GM12875 (cell line): ENCODE measurements around the gene IL12RB1.

ENCODE experiments used
- H3K4me3 ChIP-seq: one replicate; pipeline ENCODE4 v1.5.1; 2011; ENCODE audit warnings: low read depth, low read length, control low read depth
- TF ChIP-seq, protein P1 (sequence below): IDR thresholded peaks from 2 replicates; pipeline ENCODE4 v1.5.1; 2011; ENCODE audit warnings: low read depth, mild to moderate bottlenecking, control low read depth, inconsistent platforms, low read length, moderate library complexity, borderline replicate concordance; ENCODE audit not compliant: insufficient read depth

The IL12RB1 gene

DNA sequence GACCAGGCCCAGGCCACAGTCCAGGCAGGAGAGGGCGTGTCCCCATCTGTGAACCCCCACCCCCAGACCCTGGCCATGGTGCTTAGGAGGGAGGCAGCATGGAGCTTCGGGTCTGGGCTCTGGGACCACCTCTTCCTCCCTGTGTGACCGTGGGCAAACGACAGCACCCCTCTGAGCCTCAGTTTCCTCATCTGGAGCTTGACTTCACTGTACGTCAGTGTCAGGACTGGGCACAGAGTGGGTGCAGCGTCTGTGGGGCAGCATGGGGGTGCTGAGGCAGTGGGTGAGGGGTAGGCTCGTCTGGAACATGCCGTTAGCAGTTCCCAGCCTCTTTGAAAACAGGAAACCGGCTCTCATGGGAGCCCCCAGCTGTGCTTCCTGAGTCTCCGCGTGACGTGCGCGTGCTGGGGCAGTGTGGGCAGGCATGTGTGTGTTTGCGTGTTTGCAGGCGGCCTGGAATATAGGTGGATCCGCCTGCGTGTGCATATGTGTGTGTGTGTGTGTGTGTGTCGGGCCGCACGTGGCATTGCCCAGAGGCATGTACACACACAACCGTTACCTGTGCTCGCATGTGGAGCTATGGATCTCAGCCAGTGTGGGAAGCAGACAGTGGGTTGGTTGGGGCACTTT lies 63.0 kb downstream of the IL12RB1 start:
- H3K4me3 ChIP-seq, result peak overlapping the region; percentile 51
- TF ChIP-seq, protein P1, sequence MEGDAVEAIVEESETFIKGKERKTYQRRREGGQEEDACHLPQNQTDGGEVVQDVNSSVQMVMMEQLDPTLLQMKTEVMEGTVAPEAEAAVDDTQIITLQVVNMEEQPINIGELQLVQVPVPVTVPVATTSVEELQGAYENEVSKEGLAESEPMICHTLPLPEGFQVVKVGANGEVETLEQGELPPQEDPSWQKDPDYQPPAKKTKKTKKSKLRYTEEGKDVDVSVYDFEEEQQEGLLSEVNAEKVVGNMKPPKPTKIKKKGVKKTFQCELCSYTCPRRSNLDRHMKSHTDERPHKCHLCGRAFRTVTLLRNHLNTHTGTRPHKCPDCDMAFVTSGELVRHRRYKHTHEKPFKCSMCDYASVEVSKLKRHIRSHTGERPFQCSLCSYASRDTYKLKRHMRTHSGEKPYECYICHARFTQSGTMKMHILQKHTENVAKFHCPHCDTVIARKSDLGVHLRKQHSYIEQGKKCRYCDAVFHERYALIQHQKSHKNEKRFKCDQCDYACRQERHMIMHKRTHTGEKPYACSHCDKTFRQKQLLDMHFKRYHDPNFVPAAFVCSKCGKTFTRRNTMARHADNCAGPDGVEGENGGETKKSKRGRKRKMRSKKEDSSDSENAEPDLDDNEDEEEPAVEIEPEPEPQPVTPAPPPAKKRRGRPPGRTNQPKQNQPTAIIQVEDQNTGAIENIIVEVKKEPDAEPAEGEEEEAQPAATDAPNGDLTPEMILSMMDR, result 0 out of 2 replicates have a peak, but pooled peaks have one; percentile 0

DNA sequence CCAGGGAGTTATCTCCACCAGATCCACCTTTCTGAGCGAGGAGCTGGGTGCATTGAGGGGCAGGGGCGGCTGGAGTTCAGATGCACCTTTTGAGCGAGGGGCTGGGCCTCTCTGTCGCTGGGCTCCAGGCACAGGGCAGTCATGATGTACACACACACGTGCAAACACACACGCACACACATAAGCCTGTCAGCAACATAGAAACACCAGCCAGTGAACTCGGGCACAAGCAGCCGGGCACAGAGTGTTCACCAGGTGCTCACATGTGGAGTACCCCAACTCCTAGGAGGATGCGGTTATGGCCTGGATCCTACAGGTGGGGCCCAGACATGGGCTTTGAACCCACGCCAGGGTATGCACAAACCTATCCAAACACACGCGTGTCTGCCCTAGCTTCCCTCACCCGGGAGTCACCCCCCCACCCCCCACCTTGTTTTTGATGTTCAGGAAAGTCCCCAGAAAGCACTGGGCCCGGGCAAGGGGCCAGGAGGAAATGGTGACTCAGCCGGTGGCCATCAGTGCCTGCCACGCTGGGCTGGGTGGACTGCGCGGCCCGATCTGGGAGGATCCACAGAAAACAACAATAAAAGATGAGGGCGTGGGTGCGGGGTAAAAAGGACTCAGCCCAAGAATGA lies 65.5 kb downstream of the IL12RB1 start:
- TF ChIP-seq, protein P1, result no peak
- peak overlapping the region; percentile 41 for H3K4me3 ChIP-seq

DNA sequence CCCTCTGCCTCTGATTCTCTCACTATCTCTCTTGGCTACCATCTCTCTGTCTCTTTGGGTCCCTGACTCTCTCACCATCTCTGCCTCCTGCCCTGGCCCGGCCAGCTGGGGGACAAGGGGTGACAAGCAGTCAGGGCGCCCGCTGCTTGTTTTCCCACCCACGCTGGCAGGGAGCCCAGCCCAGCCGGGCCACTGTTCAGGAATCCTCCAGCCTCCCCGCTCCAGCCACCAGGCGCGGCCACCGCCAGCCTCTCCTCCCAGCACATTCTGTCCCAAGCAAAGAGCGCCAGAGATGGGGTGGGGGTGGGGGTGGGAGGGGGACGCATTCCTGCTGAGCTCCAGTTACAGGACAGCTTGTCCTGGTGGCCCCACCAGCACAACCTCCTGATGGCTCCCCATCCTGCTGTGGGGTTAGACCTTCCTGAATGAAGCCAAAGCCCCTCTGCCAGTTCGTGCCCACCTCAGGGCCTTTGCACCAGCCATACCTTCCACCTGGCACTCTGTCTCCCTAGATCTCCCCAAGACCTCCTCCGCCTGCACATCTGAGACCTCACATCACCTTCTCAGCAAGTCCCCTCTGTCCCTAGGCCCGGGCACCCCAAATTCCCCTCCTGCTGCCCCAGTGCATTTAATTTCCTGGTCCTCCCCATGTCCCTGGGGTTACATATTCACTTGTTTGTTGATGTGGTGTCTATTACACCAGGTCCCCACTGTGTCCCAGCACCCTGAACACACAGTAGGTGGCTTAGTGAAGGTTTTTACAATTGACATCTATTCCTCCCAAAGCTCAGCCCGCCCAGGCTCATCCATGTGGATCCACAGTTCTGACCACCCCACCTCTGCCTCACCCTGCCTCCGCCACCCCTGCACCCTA lies 66.3 kb downstream of the IL12RB1 start:
- no peak overlapping the region for H3K4me3 ChIP-seq
- TF ChIP-seq, protein P1, result no peak

DNA sequence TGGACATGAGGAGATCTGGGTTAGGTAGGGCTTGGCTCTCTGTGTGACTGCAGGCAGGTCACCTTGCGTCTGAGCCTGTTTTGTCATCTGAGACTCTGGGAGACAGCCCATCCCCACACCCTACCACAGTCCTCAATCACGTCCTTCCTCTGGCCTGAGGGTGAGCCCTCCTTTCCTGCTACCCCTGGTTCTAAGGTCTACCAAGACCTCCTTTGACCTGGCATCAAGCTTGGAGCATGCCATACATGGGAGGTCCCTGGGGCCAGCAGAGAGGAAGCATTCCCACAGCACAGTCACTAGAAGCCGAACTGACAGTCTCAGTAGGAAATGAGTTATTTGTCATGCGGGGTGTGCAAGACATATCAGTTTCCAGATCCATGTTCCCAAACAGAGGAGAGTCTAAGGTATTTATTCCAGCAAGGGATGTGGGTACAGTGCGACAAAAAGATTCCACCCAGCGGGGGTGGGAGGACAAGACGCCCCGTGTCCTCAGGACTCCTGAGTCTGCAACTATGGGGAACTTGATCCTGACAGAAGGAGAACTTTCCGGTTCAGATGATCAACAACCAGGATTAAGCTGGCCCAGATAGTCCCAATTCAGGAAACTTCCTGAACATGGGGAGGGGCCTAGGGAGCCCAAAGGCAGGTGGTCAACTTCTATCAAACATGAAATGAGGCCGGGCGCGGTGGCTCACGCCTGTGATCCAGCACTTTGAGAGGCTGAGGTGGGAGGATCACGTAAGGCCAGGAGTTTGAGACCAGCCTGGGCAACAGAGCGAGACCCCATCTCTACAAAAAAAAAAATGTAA lies 69.3 kb downstream of the IL12RB1 start:
- TF ChIP-seq, protein P1, result no peak
- H3K4me3 ChIP-seq, result no peak overlapping the region

DNA sequence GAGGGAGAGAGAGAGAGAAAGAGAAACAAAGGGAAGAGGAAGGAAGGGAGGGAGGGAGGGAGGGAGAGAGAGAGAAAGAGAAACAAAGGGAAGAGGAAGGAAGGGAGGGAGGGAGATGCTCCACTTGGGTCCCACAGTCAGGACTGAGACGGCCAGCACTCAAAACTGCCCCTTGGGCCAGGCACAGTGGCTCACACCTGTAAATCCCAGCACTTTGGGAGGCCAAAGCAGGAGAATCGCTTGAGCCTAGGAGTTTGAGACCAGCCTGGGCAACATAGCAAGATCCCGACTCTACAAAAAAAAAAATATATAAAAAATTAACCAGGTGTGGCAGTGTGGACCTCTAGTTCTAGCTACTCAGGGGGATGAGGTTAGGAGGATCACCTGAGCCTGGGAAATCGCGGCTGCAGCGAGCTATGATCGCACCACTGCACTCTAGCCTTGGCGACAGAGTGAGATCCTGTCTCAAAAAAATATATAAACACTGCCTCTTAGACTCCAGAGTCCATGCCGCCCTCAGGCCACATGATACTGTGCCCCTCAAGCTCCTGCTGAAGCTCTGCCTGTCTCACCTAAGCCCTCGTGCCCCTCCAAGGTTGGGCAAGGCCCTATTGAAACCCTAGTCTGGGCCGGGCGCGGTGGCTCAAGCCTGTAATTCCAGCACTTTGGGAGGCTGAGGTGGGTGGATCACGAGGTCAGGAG lies 70.4 kb downstream of the IL12RB1 start:
- no peak overlapping the region for H3K4me3 ChIP-seq
- TF ChIP-seq, protein P1, result no peak

DNA sequence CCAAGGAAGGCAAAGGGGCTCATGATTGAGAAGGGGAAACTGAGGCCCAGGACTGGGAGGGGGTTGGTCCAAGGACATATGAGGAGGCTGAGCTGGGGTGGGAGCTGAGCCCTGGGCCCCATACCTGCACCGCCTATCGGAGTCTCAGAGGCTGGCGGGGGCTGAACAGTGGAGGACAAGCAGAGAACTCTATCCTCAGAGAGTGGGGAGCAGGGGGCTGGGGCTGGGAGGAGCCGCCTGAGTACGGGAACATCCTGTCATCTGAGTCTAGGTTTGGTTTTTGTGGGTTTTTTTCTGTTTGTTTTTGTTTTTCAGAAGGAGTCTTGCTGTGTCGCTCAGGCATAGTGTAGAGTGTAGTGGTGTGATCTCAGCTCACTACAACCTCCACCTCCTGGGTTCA lies 72.5 kb downstream of the IL12RB1 start:
- no peak overlapping the region for H3K4me3 ChIP-seq
- TF ChIP-seq, protein P1, result no peak
